Loucy (cell line): ENCODE results near the gene WSB2.

Experiments
- H2AFZ ChIP-seq: fragments of 200-600 bp; sonication (generic); 2 replicates; pipeline ENCODE4 v1.6.0; 2016; ENCODE audit warnings: antibody characterized with exemption, mild to moderate bottlenecking, low read length, moderate library complexity
- H3F3A ChIP-seq: fragments of 200-600 bp; 2 replicates; pipeline ENCODE4 v1.6.0; 2016; ENCODE audit warnings: antibody characterized with exemption, low read depth, mild to moderate bottlenecking
- H3K27me3 ChIP-seq: fragments of 200-600 bp; sonication (generic); 2 replicates; pipeline ENCODE4 v1.6.1; 2014; ENCODE audit warnings: low read length, mild to moderate bottlenecking; ENCODE audit not compliant: insufficient read depth, poor library complexity, severe bottlenecking
- H3K36me3 ChIP-seq: fragments of 200-600 bp; sonication (generic); 2 replicates; pipeline ENCODE4 v1.6.1; 2016; ENCODE audit warnings: low read length; ENCODE audit not compliant: insufficient read depth
- H3K4me1 ChIP-seq: fragments of 200-600 bp; sonication (generic); 2 replicates; pipeline ENCODE4 v1.5.1; 2014; ENCODE audit warnings: low read length, mild to moderate bottlenecking; ENCODE audit not compliant: insufficient read depth, poor library complexity, severe bottlenecking
- H3K4me2 ChIP-seq: fragments of 200-600 bp; sonication (generic); 2 replicates; pipeline ENCODE4 v1.6.0; 2014; ENCODE audit warnings: antibody characterized with exemption, low read length, low read depth, mild to moderate bottlenecking; ENCODE audit not compliant: poor library complexity, severe bottlenecking
- H3K4me3 ChIP-seq: fragments of 200-600 bp; sonication (generic); 2 replicates; pipeline ENCODE4 v1.5.1; 2014; ENCODE audit warnings: low read length, mild to moderate bottlenecking, mixed read lengths; ENCODE audit not compliant: poor library complexity, severe bottlenecking
- H3K79me2 ChIP-seq: fragments of 200-600 bp; sonication (generic); 2 replicates; pipeline ENCODE4 v1.6.1; 2014; ENCODE audit warnings: low read length; ENCODE audit not compliant: insufficient read depth
- H3K9ac ChIP-seq: fragments of 200-600 bp; sonication (generic); 2 replicates; pipeline ENCODE4 v1.6.0; 2014; ENCODE audit warnings: mild to moderate bottlenecking, low read depth, low read length, moderate library complexity; ENCODE audit not compliant: poor library complexity, severe bottlenecking
- H3K9me2 ChIP-seq: fragments of 200-600 bp; sonication (generic); replicated peaks from 2 replicates; pipeline ENCODE4 v1.6.1; 2016; ENCODE audit warnings: low read depth, low read length, mixed read lengths
- H3K9me3 ChIP-seq: fragments of 200-600 bp; sonication (generic); 2 replicates; pipeline ENCODE4 v1.6.1; 2014; ENCODE audit warnings: mild to moderate bottlenecking, antibody characterized with exemption, low read length, low read depth; ENCODE audit not compliant: insufficient read depth
- H4K20me1 ChIP-seq: fragments of 200-600 bp; sonication (generic); 2 replicates; pipeline ENCODE4 v1.6.0; 2014; ENCODE audit warnings: antibody characterized with exemption, low read length, mild to moderate bottlenecking; ENCODE audit not compliant: insufficient read depth, poor library complexity, severe bottlenecking
- CTCF ChIP-seq: fragments of 200-600 bp; sonication (generic); conservative IDR thresholded peaks from 2 replicates; pipeline ENCODE4 v1.5.1; 2014; ENCODE audit warnings: mild to moderate bottlenecking, antibody characterized with exemption, low read length
- EZH2phosphoT487 ChIP-seq: fragments of 200-600 bp; IDR thresholded peaks from 2 replicates; pipeline ENCODE4 v1.6.1; 2018; ENCODE audit warnings: antibody characterized with exemption, mild to moderate bottlenecking, moderate library complexity, borderline replicate concordance

The WSB2 gene

GRCh38 chr12:118032188-118032587 lies 28.8 kb downstream of the WSB2 start:
- H3K4me2 ChIP-seq: no peak overlapping the region
- no peak overlapping the region for H3K9ac ChIP-seq
- no peaks in the 10 kb centered on the region for H3K4me1 ChIP-seq
- H2AFZ ChIP-seq: no peak overlapping the region
- TF ChIP-seq CTCF (no peak), EZH2phosphoT487 (no peak)
- H3K36me3 ChIP-seq: peaks cover 83% of the 10 kb centered on the region; the same call in 1 of the 2 replicates
- no peaks in the 10 kb centered on the region for H3K9me2 ChIP-seq
- H3K9me3 ChIP-seq: no peaks in the 10 kb centered on the region
- H3F3A ChIP-seq: no peaks in the 10 kb centered on the region
- H3K27me3 ChIP-seq: no peaks in the 10 kb centered on the region
- H4K20me1 ChIP-seq: no peaks in the 10 kb centered on the region
- H3K4me3 ChIP-seq: no peak overlapping the region
- H3K79me2 ChIP-seq: no peaks in the 10 kb centered on the region

DNA sequence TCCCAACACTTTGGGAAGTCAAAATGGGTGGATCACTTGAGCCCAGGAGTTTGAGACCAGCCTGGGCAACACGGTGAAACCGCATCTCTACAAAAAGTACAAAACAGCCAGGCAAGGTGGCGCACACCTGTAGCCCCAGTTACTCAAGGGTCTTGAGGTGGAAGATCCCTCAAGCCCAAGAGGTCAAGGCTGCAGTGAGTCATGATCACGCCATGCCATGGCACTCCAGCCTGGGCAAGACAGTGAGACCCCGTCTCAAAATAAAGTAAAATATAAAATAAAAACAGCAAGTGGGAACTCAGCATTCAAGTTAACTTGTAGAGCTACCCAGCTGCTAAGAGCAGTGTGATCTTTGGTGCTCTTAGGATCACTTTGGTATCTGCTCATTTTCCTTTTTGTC lies 31.8 kb downstream of the WSB2 start:
- Histone ChIP-seq H3K36me3 (peaks cover 83% of the 10 kb centered on the region), H3K4me1 (no peaks in the 10 kb centered on the region), H3K4me3 (no peak overlapping the region), H2AFZ (no peak overlapping the region), H3K9me2 (no peaks in the 10 kb centered on the region), H3K4me2 (no peak overlapping the region), H3K27me3 (no peaks in the 10 kb centered on the region), H3K79me2 (no peaks in the 10 kb centered on the region), H3K9ac (no peak overlapping the region), H3K9me3 (no peaks in the 10 kb centered on the region), H3F3A (no peaks in the 10 kb centered on the region), H4K20me1 (no peaks in the 10 kb centered on the region)
- TF ChIP-seq EZH2phosphoT487: no peak

GRCh38 chr12:118025168-118025567 lies 35.8 kb downstream of the WSB2 start:
- no peak overlapping the region for H3K4me2 ChIP-seq
- peaks cover 76% of the 10 kb centered on the region for H3K36me3 ChIP-seq
- no peaks in the 10 kb centered on the region for H3K9me2 ChIP-seq
- H3K4me1 ChIP-seq: peaks cover 5% of the 10 kb centered on the region
- peaks cover 12% of the 10 kb centered on the region; the same call in 1 of the 2 replicates for H3K79me2 ChIP-seq
- H3K9ac ChIP-seq: no peak overlapping the region
- no peak overlapping the region for H3K4me3 ChIP-seq
- no peak overlapping the region for H2AFZ ChIP-seq
- TF ChIP-seq CTCF: no peak
- H4K20me1 ChIP-seq: no peaks in the 10 kb centered on the region
- H3K9me3 ChIP-seq: no peaks in the 10 kb centered on the region
- no peaks in the 10 kb centered on the region for H3K27me3 ChIP-seq
- H3F3A ChIP-seq: no peaks in the 10 kb centered on the region

DNA sequence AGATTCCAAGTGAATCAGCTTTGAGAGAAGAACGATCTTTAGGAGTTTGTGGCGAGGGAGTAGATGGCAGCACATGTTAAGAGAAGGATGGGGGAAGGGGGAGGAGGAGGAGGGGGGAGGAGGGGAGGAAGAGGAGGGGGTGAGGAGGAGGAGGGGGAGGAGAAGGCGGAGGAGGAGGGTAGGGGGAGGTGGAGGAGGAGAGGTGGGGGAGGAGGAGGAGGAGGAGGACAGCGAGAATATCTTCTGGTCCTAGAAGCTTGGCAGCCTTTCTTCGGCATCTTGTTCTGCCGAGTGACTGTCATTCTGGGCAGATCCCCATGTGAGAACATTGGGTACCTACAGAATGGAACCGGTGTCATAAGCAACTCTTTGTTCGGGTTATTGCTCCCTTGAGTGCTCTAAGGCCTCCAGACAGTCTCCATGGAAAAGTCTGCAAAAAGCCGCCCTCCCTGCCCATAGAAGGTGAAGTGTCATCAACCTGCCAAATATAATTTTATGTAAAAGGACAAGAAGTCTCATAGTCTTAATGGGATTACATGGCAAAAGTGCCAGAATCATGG lies 37.6 kb downstream of the WSB2 start:
- H3K36me3 ChIP-seq: peaks cover 73% of the 10 kb centered on the region
- H3K4me3 ChIP-seq: no peak overlapping the region
- TF ChIP-seq CTCF (no peak), EZH2phosphoT487 (no peak)
- H3K4me2 ChIP-seq: no peak overlapping the region
- peaks cover 19% of the 10 kb centered on the region for H3K4me1 ChIP-seq
- no peaks in the 10 kb centered on the region for H3K9me2 ChIP-seq
- H3K9ac ChIP-seq: no peak overlapping the region
- H3K9me3 ChIP-seq: no peaks in the 10 kb centered on the region
- no peak overlapping the region for H2AFZ ChIP-seq
- H3F3A ChIP-seq: no peaks in the 10 kb centered on the region
- peaks cover 30% of the 10 kb centered on the region for H3K79me2 ChIP-seq
- H4K20me1 ChIP-seq: no peaks in the 10 kb centered on the region
- no peaks in the 10 kb centered on the region for H3K27me3 ChIP-seq
